Gastrocnemius medialis (tissue), 4 donors: ENCODE results near the gene AHRR. TPM values are rescaled to one million over a fixed set of nuclear protein-coding genes. Genes with fewer than 3 reads are reported as not detected.

Experiments
- ATAC-seq, 2 donors: fragments of 150-250 bp; one replicate each; pipeline ENCODE4 v1.9.1; 2016
- DNase-seq, 2 donors: peaks; one replicate each; pipeline ENCODE4 v3.0.0-alpha.2; 2019
- H3K27ac ChIP-seq, 4 donors: fragments of 200-600 bp; sonication (generic); 1 replicate in 1 of 4; 2 replicates in 3 of 4; pipeline ENCODE4 v1.5.1; 2016 to 2018; ENCODE audit warnings: mild to moderate bottlenecking in 2 of 4, moderate library complexity in 1 of 4
- H3K27me3 ChIP-seq, 3 donors: fragments of 200-600 bp; sonication (generic) in 2 of 3; 1 replicate in 1 of 3; 2 replicates in 2 of 3; pipeline versions ENCODE4 v1.5.1 to v1.6.0; 2016 to 2019; ENCODE audit warnings: mild to moderate bottlenecking in 1 of 3, moderate library complexity in 1 of 3
- H3K36me3 ChIP-seq, 2 donors: fragments of 200-600 bp; sonication (generic) in 1 of 2; one replicate each; pipeline ENCODE4 v1.5.1; 2017 to 2018
- H3K4me1 ChIP-seq, 2 donors: fragments of 200-600 bp; sonication (generic) in 1 of 2; one replicate each; pipeline ENCODE4 v1.5.1; 2016 to 2017; ENCODE audit warnings: mild to moderate bottlenecking in 2 of 2
- H3K4me3 ChIP-seq, 4 donors: fragments of 200-600 bp; sonication (generic) in 3 of 4; 1 replicate in 1 of 4; 2 replicates in 3 of 4; pipeline ENCODE4 v1.5.1; 2016 to 2019; ENCODE audit warnings: mild to moderate bottlenecking in 2 of 4
- H3K9me3 ChIP-seq, 3 donors: fragments of 200-600 bp; sonication (generic) in 2 of 3; 1 replicate in 1 of 3; 2 replicates in 2 of 3; pipeline ENCODE4 v1.5.1; 2016 to 2019
- CTCF ChIP-seq, 5 experiments: fragments of 450-650 bp in 3 of 5; fragments of 200-600 bp in 2 of 5; sonication (generic) in 2 of 5; IDR thresholded peaks in 4 of 5; conservative IDR thresholded peaks in 1 of 5; 1 replicate in 4 of 5; 2 replicates in 1 of 5; pipeline ENCODE4 v1.5.1; 2016 to 2019; ENCODE audit warnings: antibody characterized with exemption in 5 of 5, mild to moderate bottlenecking in 3 of 5, moderate library complexity in 3 of 5
- POLR2A ChIP-seq, 2 donors: fragments of 450-650 bp; IDR thresholded peaks; one replicate each; pipeline ENCODE4 v1.6.1; 2017; ENCODE audit warnings: antibody characterized with exemption in 2 of 2, mild to moderate bottlenecking in 2 of 2, moderate library complexity in 2 of 2
- in situ Hi-C, 4 donors: fragments of 200-750 bp; cut with MboI; loops; one replicate each; pipeline versions ENCODE4 v1.15.0 to v1.8.0; 2017; ENCODE audit warnings: low sequenced_read_pairs in 4 of 4
- intact Hi-C: fragments of 100-400 bp; cut with DNase I; formaldehyde crosslinking; loops from one replicate; pipeline ENCODE4 v1.15.1; 2023; ENCODE audit warnings: low total_unique reads
- total RNA-seq, 4 donors: library from RNA; depleted of rRNA; stranded (reverse); fragments of >200 nt; gene quantifications; one replicate each; pipeline versions ENCODE4 v1.1.0 to v1.2.3, GENCODE V29; 2016

The AHRR gene
- total RNA-seq, 4 donors from 2014 or later: 0.05 to 1.3 (median 0.18) TPM; not detected in 1

- in situ Hi-C loops: no loop called here
- H3K9me3 ChIP-seq: no peaks in the 10 kb centered on the region
- TF ChIP-seq CTCF (IDR thresholded peaks at IDR 0.05 in 4 of 5, conservative IDR thresholded peaks at IDR 0.05 in 1 of 5) (no peak), POLR2A (IDR thresholded peaks at IDR 0.05) (no peak)
- H3K36me3 ChIP-seq: no peaks in the 10 kb centered on the region
- ATAC-seq (no peak), DNase-seq (no peak)
- no peak overlapping the region for H3K4me3 ChIP-seq
- intact Hi-C loops: no loop called here
- no peak overlapping the region for H3K27ac ChIP-seq
- no peaks in the 10 kb centered on the region for H3K4me1 ChIP-seq
- H3K27me3 ChIP-seq: peaks cover 10 to 30% (median 14%) of the 10 kb centered on the region in 3 donors
Observed at GRCh38 chr5:371811-372555, 50.5 kb downstream of the AHRR start.

GRCh38 chr5:372556-372995 is 51.1 kb downstream of the AHRR start:
- Histone ChIP-seq H3K9me3 (no peaks in the 10 kb centered on the region), H3K4me3 (no peak overlapping the region), H3K4me1 (no peaks in the 10 kb centered on the region), H3K36me3 (no peaks in the 10 kb centered on the region), H3K27ac (no peak overlapping the region), H3K27me3 (peaks cover 10 to 30% (median 14%) of the 10 kb centered on the region in 3 donors)
- intact Hi-C loops (no loop called here), in situ Hi-C loops (no loop called here)
- TF ChIP-seq POLR2A (IDR thresholded peaks at IDR 0.05) (no peak), CTCF (IDR thresholded peaks at IDR 0.05 in 4 of 5, conservative IDR thresholded peaks at IDR 0.05 in 1 of 5) (no peak)
- ATAC-seq: no peak
- no peak for DNase-seq

GRCh38 chr5:372996-373709 is 51.6 kb downstream of the AHRR start:
- ATAC-seq (no peak), DNase-seq (no peak)
- in situ Hi-C loops (no loop called here), intact Hi-C loops (no loop called here)
- Histone ChIP-seq H3K4me1 (no peaks in the 10 kb centered on the region), H3K36me3 (no peaks in the 10 kb centered on the region), H3K4me3 (no peak overlapping the region), H3K27ac (no peak overlapping the region), H3K27me3 (peaks cover 10 to 30% (median 14%) of the 10 kb centered on the region in 3 donors), H3K9me3 (no peaks in the 10 kb centered on the region)
- TF ChIP-seq CTCF (IDR thresholded peaks at IDR 0.05 in 4 of 5, conservative IDR thresholded peaks at IDR 0.05 in 1 of 5): no peak
- no peak for TF ChIP-seq POLR2A (IDR thresholded peaks at IDR 0.05)

GRCh38 chr5:373710-374602 is 52.4 kb downstream of the AHRR start:
- ATAC-seq (no peak), DNase-seq (no peak)
- Histone ChIP-seq H3K36me3 (no peaks in the 10 kb centered on the region), H3K4me1 (no peaks in the 10 kb centered on the region), H3K4me3 (peak overlapping the region in 1 of 4 donors; percentile 11), H3K9me3 (no peaks in the 10 kb centered on the region), H3K27me3 (peaks cover 10 to 30% (median 14%) of the 10 kb centered on the region in 3 donors), H3K27ac (no peak overlapping the region)
- no peak for TF ChIP-seq CTCF (IDR thresholded peaks at IDR 0.05 in 4 of 5, conservative IDR thresholded peaks at IDR 0.05 in 1 of 5)
- no peak for TF ChIP-seq POLR2A (IDR thresholded peaks at IDR 0.05)
- intact Hi-C loops (no loop called here), in situ Hi-C loops (no loop called here)
